Kidney (tissue), 14 donors: ENCODE results near the gene FRAT2. TPM values are rescaled to one million over a fixed set of nuclear protein-coding genes. Genes with fewer than 3 reads are reported as not detected.

Source experiments
- DNase-seq, 5 donors: peaks; one replicate each; pipeline ENCODE4 v3.0.0-alpha.2; 2013 to 2020
- FAIRE-seq: peaks from 2 replicates; lab custom pipeline; 2012; peaks lifted over from hg19 to GRCh38; lab: Jason Lieb, UNC
- H3K27ac ChIP-seq, 2 donors: one replicate each; pipeline ENCODE4 v1.7.0; 2013; ENCODE audit warnings: low read depth in 2 of 2, low read length in 2 of 2, inconsistent platforms in 1 of 2
- H3K27me3 ChIP-seq: one replicate; pipeline ENCODE4 v1.7.1; 2013; ENCODE audit warnings: low read length, inconsistent platforms; ENCODE audit not compliant: control insufficient read depth, insufficient read depth
- H3K36me3 ChIP-seq, 3 donors: one replicate each; pipeline versions ENCODE4 v1.7.0 to v1.7.1; 2013; ENCODE audit warnings: low read length in 3 of 3, control low read depth in 1 of 3, inconsistent platforms in 1 of 3; ENCODE audit not compliant: insufficient read depth in 3 of 3, control insufficient read depth in 2 of 3
- H3K4me1 ChIP-seq, 3 donors: one replicate each; pipeline versions ENCODE4 v1.7.0 to v1.7.1; 2013; ENCODE audit warnings: low read length in 3 of 3, inconsistent platforms in 1 of 3, low read depth in 1 of 3; ENCODE audit not compliant: control insufficient read depth in 2 of 3, insufficient read depth in 2 of 3
- H3K4me3 ChIP-seq, 3 donors: one replicate each; pipeline versions ENCODE4 v1.7.0 to v1.8.1; 2013; ENCODE audit warnings: low read length in 3 of 3, control low read depth in 1 of 3, inconsistent platforms in 1 of 3
- H3K9ac ChIP-seq, 3 donors: one replicate each; pipeline versions ENCODE4 v1.7.0 to v1.7.1; 2013; ENCODE audit warnings: low read length in 3 of 3, control low read depth in 1 of 3, inconsistent platforms in 1 of 3
- H3K9me3 ChIP-seq, 3 donors: one replicate each; pipeline versions ENCODE4 v1.7.0 to v1.7.1; 2013; ENCODE audit warnings: low read length in 3 of 3, control low read depth in 1 of 3, inconsistent platforms in 1 of 3; ENCODE audit not compliant: control insufficient read depth in 2 of 3, insufficient read depth in 1 of 3
- intact Hi-C: fragments of 100-400 bp; cut with DNase I; formaldehyde crosslinking; loops from one replicate; pipeline ENCODE4 v1.11.1; 2022
- polyA plus RNA-seq: library from polyadenylated mRNA; stranded (reverse); fragments of 350-450 nt; fragmentation: Illumina TruSeq; extraction: RNeasy Lipid Tissue Mini Kit (QIAGEN cat#74804); gene quantifications from one replicate; pipeline ENCODE4 v1.2.3, GENCODE V29; 2014; ENCODE audit warnings: low read depth, low replicate concordance; ENCODE audit not compliant: insufficient read depth
- total RNA-seq: library from RNA; stranded (reverse); fragmentation: NEBNext Ultra II Directional; extraction: Animal tissue kit (Norgen Biotek cat#: 25700); gene quantifications from one replicate; pipeline ENCODE4 v1.2.1, GENCODE V29; 2021
- TF ChIP-seq, protein P1 (sequence below): IDR thresholded peaks from 3 replicates; pipeline ENCODE4 v1.5.1; 2012; ENCODE audit warnings: mild to moderate bottlenecking, moderate library complexity, borderline replicate concordance; ENCODE audit not compliant: insufficient read depth; ENCODE audit errors: extremely low read depth
- donor health status: control.
- donor health status: control.
- donor health status: control.
- donor health status: control.
- donor health status: control.
- donor health status: DM: yes; HTN: yes; CAD: no.
- donor health status: Normal renal cell carcinoma (clear cell type).

Gene FRAT2
- total and polyA plus RNA-seq, 2 donors from 2014 or later, result 5.4 to 16.8 TPM

DNA sequence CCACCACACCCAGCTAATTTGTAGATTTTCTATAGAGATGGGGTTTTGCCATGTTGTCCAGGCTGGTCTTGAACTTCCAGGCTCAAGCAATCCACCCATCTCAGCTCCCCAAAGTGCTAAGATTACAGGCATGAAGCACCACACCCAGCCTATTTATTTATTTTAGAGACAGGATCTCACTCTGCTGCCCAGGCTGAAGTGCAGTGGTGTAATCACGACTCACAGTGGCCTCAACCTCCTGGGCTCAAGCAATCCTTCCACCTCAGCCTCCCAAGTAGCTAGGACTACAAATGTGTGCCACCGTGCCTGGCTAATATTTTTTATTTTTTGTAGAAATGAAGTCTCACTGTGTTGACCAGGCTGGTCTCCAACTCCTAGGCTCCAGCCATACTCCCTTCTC, 6.9 kb upstream of the FRAT2 start:
- H3K4me1 ChIP-seq, result peaks cover 0 to 4% (median 0%) of the 10 kb centered on the region in 3 donors
- H3K9ac ChIP-seq, result no peak overlapping the region
- H3K4me3 ChIP-seq, result no peak overlapping the region
- DNase-seq (no peak), FAIRE-seq (no peak)
- no peaks in the 10 kb centered on the region for H3K36me3 ChIP-seq
- intact Hi-C loops, result no loop called here
- TF ChIP-seq, protein P1, sequence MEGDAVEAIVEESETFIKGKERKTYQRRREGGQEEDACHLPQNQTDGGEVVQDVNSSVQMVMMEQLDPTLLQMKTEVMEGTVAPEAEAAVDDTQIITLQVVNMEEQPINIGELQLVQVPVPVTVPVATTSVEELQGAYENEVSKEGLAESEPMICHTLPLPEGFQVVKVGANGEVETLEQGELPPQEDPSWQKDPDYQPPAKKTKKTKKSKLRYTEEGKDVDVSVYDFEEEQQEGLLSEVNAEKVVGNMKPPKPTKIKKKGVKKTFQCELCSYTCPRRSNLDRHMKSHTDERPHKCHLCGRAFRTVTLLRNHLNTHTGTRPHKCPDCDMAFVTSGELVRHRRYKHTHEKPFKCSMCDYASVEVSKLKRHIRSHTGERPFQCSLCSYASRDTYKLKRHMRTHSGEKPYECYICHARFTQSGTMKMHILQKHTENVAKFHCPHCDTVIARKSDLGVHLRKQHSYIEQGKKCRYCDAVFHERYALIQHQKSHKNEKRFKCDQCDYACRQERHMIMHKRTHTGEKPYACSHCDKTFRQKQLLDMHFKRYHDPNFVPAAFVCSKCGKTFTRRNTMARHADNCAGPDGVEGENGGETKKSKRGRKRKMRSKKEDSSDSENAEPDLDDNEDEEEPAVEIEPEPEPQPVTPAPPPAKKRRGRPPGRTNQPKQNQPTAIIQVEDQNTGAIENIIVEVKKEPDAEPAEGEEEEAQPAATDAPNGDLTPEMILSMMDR, result no peak
- H3K27ac ChIP-seq, result no peak overlapping the region
- H3K27me3 ChIP-seq, result no peaks in the 10 kb centered on the region
- no peaks in the 10 kb centered on the region for H3K9me3 ChIP-seq

- Histone ChIP-seq H3K9me3 (no peaks in the 10 kb centered on the region), H3K36me3 (no peaks in the 10 kb centered on the region), H3K4me3 (no peak overlapping the region), H3K27me3 (no peaks in the 10 kb centered on the region), H3K9ac (no peak overlapping the region), H3K4me1 (peaks cover 0 to 4% (median 0%) of the 10 kb centered on the region in 3 donors), H3K27ac (no peak overlapping the region)
- DNase-seq, result peak in 2 of 5 donors; percentile 3 to 17
- TF ChIP-seq, protein P1, result no peak
- no peak for FAIRE-seq
- intact Hi-C loops, result loop anchor here (10.0 kb wide), 1 partner anchor 53 kb away; no protein-coding TSS in a partner anchor
These were observed 3.5 kb upstream of the FRAT2 start for GRCh38 chr10:97338041-97338440.

- Histone ChIP-seq H3K9ac (no peak overlapping the region), H3K27ac (peak overlapping the region in 1 of 2 donors; percentile 42), H3K9me3 (no peaks in the 10 kb centered on the region), H3K4me1 (peaks cover 0 to 4% (median 3%) of the 10 kb centered on the region in 3 donors), H3K27me3 (no peaks in the 10 kb centered on the region), H3K36me3 (no peaks in the 10 kb centered on the region), H3K4me3 (no peak overlapping the region)
- TF ChIP-seq, protein P1, result no peak
- DNase-seq (peak; percentile 47 to 63 (median 58)), FAIRE-seq (no peak)
- intact Hi-C loops, result loop anchor here (10.0 kb wide), 1 partner anchor 52 kb away; no protein-coding TSS in a partner anchor
These were observed 2.7 kb upstream of the FRAT2 start for GRCh38 chr10:97336942-97337831.
